HTR-8/SVneo (cell line): ENCODE results near the gene SUGCT.
A peak's percentile ranks its signal among the peaks of the same experiment; 100 is the strongest.

Source experiments
- DNase-seq: peaks from one replicate; pipeline ENCODE4 v3.0.0; 2011; ENCODE audit warnings: low spot score, mixed read lengths; ENCODE audit not compliant: insufficient read length
- FAIRE-seq: peaks from 2 replicates; lab custom pipeline; 2011; peaks lifted over from hg19 to GRCh38; lab: Jason Lieb, UNC

SUGCT gene

DNA sequence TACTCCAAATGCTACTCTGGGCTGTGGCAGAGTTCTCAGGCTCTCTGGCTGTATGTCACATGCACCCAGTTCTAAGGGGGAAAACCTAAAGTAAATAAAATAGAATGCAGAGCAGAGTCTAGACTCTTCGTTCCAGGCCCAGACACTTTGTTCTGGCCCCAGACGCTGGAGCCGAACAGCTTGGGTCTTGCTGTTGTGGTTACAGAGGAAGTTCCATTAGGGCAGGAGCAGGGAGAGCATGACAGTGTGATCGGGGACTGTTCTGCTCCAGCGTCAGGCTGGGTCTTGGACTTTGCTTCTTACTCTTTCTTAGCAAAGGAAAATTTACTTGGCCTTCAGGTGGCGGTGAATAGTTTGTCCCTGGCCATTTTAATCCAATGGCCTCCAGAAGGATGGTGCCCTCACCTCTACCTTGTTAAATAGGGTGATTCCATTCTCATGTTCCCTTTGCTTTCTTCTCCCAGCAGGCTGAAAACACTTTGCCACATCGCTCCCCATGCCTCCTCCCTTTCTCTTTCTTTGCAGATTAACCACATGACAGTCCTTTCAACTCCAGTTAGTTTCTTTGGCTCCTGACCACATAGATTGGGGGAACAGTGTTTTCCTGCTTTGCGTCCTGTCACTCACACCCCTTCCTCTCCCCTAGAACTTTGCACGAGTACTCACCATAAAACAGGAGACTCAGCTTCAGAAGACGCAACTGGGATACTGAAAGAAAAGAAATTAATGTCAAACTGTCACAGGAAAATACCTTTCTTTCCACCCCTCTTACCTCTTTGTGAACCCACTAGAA lies 730.8 kb downstream of the SUGCT start:
- DNase-seq (no peak), FAIRE-seq (no peak)

DNA sequence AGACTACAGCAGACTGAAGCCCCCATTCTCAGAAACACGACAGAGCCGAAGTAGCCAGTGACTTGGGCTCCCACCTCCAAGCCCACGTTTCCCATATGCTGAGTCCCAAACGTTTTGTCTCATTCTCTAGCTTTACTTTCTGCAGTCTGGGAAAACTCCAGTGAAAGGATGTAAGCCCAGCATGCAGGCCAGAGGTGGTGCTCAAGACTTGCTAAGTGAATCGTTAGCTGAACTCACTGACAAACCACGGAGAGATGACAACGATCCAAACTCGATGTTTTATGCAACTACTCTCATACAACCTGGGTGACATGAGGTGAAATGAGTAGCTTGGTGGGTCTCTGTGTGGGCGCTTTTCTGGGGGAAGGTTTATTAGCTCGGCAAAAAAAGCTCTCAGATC lies 731.8 kb downstream of the SUGCT start:
- DNase-seq (no peak), FAIRE-seq (no peak)

DNA sequence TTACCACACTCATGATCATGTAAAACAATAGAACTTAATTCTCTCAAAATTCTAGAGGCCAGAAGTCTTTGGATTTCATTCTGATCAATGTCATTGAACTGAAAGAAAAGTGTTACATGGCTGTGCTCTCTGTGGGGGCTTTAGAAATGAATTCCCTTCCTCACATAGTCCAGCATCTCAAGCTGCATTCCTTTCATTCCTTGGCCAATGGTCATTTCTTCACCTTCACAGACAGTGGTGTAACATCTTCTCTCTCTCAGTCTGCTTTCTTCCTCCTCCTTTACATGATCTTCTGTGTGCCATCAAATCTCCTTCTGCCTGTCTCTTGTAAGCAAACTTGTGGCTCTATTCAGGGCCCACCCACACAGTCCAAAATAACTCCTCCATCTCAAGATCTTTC lies 735.3 kb downstream of the SUGCT start:
- FAIRE-seq: no peak
- DNase-seq: no peak

DNA sequence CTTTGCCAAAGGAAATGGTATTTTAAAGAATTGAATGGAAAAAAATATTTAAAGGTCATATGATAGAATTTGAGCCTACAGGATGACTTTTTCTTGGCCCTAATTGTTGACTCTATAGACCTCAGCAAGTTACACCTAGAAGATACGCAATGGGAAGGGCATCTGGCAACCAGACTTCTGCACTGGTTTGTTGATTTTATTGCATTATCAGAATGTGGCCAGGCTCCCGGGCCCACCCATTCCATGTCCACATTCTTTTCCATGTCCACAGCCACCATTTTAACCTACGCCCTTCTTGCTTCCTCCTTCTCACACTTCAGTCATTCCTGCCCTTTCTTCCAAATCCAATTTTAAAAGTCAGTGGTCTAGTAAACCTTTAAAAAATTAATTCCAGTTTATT lies 738.4 kb downstream of the SUGCT start:
- no peak for DNase-seq
- FAIRE-seq: no peak

DNA sequence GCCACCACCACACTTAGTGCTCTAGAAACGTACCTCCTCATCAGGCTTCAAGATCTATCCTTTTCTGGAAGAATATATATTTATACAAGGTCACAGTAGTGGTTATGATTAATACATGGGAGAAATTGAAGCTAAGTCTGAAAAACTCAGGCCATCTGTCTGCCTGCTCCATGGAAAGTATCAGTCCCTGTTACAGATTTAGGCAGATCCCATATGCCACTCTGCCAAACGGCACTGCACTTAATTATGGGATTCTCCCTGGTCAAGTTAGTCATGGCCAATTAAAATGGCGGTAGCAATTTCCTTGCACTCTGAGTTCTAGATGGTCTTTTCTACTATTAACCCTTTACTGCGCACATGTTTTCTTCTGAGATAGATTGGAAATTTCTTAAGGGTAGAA lies 740.0 kb downstream of the SUGCT start:
- no peak for DNase-seq
- no peak for FAIRE-seq

DNA sequence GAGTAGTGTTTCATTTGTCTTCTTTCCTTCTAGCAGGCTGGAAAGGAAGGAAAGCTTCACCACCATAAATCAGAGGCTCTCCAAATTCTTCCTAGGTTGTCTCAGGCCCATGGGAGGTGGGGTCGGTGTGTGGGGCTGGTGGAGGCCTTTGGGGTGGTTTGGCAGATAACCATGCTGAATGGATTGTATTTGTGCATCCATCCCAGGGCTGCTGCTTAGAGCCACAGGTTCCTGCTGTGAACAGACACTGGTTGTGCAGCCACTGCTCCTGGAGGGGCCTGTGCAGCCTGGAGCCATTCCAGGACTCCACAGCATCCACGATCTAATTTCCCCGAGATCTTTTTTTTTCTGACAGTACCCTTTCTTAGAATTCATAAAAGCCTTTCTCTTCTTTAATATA lies 741.8 kb downstream of the SUGCT start:
- FAIRE-seq (no peak), DNase-seq (no peak)

DNA sequence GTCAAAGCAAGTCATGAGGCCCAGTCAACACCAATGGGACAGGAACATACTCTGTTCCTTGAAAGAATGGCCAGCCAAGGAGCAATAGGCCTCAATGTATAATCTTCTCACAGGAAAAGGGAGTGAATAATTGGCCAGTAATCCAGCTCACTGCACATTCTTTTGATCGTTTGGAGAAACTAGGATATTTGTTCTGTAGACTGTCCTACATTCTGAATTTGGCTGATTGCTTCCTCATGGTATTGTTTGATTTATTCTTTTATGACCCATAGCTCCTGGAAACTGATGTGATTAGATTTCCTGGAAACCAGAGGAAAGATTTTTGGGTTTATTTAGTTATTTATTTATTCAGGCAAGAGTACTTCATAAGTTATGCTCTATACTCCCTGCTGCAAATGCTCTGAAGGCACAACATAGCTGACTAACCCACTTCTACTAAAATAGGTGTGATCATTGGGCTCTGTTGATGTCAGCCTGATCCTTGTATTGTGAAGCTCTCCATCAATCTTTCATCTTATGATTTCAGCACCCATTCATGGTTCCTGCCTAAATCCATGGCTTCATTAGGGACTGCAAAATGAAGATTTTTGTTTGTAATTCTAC lies 745.2 kb downstream of the SUGCT start:
- no peak for DNase-seq
- FAIRE-seq: no peak

DNA sequence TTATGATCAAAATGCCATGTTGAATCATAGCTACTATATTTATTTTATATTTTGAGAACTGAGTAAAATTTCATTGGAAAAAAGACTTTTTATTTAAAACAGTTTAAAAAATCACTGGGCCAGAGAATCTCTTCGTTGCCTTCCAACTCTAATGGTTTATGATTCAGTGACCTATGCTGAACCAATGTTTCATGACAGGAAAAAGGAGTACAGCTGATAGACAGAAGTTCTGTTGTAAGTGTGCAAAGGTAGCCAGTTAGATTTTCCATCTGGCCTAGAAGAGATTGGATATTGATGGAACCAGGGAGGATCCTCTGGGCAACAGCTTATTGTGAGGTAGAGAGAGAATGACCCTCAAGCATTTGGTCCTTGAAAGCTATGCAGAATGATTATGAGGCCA lies 745.8 kb downstream of the SUGCT start:
- DNase-seq (no peak), FAIRE-seq (no peak)

DNA sequence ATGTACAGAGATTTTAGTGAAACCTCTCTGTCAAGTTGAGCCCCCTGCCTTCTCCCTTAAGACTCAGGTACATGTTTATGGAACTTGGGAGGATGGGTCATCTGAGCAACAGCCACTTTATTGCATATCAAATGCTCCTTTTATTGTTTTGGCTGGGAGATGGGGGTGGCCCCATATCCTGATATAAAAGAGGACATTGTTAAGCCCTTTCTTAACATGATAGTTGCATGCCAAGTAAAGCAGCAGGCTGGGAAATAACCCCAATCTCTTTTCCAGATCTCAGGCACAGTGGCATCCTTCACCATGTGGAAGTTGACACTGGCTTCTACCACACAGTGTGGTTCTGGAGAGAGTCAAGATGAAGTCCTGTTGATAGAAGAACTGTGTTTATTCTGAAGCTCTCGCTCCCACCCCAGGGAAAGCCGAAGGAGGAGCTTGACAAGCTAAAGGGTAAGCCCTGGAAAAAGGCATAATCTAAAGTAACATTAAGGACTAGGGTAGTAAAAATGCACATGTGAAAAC lies 746.7 kb downstream of the SUGCT start:
- FAIRE-seq: no peak
- no peak for DNase-seq

DNA sequence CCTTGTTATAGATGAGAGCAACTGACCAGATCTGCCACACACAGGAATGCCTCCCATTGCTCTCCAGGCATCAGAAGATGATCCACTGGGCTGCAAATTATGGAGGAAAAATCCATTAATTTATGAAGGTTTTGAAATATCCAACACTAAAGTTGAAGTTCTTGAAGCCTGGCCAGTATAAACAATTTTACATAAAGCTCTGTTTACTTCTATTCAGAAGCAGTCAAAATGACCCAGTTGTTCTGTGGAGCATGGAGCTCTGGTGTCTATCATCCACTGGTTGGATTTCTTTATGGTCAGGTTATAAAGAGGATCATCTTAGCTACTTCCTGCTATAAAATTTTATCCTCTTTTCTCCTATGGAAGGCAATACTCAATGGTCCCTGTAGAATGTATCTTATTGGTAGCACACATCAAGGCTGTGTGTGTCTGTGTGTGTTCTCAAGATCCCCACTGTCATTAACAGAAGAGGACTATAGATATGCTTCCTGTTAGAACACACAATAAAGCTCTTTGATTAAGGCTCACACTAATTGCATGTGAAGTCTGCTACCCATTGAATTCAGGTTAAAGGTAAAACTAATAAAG lies 747.4 kb downstream of the SUGCT start:
- DNase-seq (no peak), FAIRE-seq (no peak)

DNA sequence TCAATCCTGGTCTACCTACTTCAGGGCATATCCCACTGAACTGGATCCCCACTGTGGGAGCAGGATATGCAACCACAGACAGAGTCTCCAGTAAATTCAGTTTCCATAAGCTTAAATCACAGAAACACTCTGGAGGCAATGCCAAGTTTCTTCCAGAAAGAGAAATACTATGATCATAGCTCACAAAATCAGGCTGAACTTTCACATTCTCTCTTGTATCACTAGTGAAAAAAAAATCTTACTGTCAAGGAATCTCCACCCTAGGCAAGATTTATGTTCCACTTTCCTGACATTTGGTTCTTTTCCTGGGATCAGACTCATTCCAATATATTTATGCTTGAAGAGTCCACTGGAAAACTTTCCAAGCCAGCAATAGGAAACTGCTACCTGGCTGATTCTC lies 749.0 kb downstream of the SUGCT start:
- no peak for FAIRE-seq
- no peak for DNase-seq

DNA sequence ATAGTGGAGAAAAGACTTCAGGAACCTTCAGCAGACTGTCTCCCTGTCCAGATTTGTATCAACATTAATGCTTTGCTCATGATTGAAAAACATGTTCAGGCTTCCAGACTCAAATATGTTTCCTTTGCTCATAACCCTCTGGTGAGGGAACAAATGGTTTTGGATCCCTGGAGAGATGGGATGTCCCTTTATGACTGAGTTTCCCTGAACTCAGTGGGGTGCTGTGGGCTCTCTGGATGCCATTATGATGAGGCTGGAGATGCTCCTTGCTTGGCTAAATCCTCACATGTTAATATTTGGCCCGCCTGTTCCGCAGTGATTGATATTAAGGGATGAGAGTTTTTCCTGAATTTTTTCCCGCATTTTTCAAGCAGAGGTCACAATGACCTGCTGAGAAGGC lies 749.4 kb downstream of the SUGCT start:
- DNase-seq: no peak
- no peak for FAIRE-seq

DNA sequence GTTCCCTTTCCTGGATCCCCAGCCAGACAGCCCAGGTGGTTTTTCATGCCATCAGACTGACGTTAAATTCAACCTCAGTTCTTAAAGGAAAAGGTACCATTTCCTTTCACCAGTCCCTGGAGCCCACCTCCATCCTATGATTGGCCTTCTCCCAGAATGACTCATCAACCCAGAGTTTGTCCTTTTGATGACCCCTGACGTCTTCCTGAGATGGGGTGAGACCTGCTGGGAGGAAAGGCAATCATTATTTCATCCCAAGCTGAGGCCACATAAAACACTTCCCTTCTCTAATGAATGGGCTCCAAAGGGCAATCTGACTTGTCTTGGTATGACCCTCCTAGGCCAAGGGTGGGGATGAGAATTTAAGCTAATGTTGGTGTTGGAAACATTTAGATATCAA lies 750.7 kb downstream of the SUGCT start:
- peak; percentile 15 for DNase-seq
- FAIRE-seq: no peak

DNA sequence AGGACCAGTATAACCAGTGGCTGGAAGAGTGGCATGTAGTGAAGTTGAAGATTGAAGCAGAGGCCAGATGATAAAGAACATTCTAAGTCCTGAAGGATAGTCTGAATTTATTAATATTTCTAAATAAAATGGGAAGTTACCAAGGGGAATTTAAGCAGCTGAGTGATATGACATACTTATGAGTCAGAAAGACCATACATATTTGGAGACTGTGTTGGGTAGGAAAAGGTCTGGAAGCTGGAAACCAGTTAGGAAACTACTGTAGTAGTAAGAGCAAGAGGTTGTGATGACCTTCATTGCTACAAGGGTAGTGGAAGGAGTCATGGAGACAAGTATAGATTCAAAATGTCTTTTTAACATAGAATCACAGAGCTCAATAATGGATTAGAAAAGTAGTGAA lies 752.3 kb downstream of the SUGCT start:
- no peak for FAIRE-seq

DNA sequence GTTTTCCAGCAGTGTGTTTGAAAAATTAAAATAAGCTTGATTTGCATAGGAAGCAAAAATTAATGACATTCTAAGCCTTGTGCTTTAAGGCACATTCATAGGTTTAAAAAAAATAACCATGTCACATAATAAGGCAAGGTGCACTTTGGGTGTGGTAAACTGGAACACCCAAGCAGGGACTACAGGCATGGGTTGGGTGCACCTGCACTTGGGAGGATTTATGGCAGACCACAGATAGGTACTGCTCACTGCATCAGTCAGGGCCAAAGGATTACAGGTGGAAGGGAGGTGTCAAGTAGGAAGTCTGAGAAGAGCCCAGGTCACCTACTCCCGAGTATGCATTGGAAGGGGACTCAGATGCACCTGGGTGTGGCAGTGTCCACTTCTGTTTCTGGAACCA lies 753.7 kb downstream of the SUGCT start:
- no peak for FAIRE-seq

More for the DNA sequence above, 752.3 kb downstream of the SUGCT start:
- DNase-seq: no peak

DNA sequence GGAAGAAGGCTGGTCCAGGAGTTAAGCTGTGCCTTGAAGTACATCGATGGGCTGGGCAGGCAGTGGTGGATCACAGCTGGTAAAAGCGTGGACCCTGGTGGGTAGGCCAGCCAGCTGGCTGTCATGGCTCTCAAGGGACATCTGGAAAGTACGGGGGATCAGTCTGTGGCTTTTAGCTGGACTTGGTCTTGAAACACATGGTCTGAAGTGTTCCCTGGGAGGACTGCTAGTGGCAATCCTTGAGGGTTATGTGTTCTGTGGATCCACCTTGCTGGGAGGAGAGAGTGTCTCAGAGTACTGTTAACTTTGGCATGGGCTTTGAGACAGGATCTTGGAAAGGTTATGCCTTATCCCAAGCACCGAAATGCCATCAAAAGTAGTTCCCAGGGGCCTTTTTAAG lies 754.3 kb downstream of the SUGCT start:
- DNase-seq (no peak), FAIRE-seq (no peak)

More for the DNA sequence above, 753.7 kb downstream of the SUGCT start:
- no peak for DNase-seq

DNA sequence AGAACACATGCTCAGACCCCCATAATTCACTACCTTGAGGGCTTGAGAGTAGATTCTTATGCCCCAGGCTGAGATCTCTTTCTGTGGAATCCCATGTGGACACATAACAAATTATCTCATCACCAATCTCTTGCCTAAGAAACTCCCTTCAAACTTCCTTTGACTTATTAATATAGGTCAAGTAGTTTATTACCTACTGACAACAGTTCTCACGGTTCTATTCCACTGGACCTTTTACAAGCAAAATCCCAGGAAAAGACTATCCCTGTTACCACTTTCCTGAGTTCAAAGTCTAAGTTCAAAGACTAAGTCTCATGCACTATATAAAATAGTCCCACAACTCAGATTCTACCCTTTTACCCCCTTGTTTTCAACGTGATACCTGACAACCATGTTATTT lies 754.7 kb downstream of the SUGCT start:
- FAIRE-seq: no peak
- DNase-seq: no peak

DNA sequence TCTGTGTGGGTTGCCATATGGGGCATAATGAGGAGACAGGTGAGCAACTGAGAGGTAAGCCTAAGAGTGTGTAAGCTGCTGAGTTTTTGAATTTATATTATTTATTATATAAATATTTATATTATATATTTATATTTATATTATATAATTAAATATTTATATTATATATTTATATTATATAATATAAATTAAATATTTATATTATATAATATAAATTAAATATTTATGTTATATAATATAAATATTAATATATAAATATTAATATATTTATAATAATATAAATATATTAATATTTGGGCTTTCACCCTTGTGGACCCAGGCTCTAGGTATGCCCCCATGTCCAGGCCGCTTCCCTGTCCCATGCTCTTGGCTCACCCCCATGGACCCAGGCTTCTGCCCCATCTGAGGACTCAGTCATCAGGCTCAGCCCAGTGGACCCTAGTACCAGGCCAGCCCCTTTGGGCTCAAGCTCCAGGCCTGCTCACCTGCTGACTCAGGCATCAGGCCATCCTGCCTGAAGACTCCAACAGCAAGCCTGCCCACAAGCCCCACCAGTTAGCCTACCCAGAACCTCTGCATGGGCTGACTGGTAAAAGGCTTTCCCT lies 755.4 kb downstream of the SUGCT start:
- DNase-seq: no peak
- no peak for FAIRE-seq

DNA sequence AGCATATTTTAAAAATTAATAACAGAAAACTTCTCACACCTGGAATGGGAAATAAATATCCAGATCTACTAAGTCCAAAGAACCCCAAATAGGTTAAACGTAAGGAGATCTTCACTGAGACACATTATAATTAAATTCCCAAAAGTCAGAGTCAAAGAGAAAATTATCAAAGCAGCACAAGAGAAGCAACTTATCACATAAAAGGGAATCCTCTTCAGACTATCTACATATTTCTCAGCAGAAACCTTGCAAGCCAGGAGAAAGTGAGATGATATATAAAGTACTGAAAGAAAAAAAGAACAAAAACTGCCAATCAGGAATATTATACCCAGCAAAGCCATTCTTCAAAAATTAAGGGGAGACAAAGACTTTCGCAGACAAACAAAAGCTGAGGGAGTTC lies 756.4 kb downstream of the SUGCT start:
- FAIRE-seq: no peak
- DNase-seq: no peak

DNA sequence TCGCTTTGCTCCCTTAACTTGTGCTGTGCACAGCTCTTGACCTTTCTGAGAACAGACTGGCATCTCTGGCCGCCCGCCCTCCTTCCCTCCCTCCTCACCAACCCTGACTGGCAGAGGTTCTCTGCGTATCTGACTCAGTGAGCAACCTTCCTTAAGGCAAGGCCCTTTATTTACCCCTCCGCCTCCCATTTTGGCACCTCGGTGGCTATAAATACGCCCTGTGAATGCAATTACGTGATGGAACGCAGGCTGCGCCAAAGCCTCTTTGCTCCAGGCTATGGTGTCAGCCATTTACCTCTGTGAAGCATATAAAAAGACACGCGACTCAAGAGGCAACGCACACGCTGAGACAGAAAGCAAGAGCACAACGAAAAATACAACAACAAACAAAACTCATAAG lies 764.3 kb downstream of the SUGCT start:
- FAIRE-seq (no peak), DNase-seq (no peak)
